OCI-LY3 (cell line): ENCODE data around the gene P2RX2.

Experiments
- H2AFZ ChIP-seq: fragments of 200-600, 300-600 bp; shearing (Covaris generic); 2 replicates; pipeline ENCODE4 v1.6.0; 2014; ENCODE audit warnings: antibody characterized with exemption, low read depth, low read length
- H3K27ac ChIP-seq: fragments of 200-600, 300-600 bp; sonication (generic); 2 replicates; pipeline ENCODE4 v1.5.1; 2014; ENCODE audit warnings: mild to moderate bottlenecking, low read length, moderate library complexity, mixed read lengths
- H3K27me3 ChIP-seq: fragments of 200-600, 300-600 bp; sonication (generic); 2 replicates; pipeline ENCODE4 v1.6.1; 2014; ENCODE audit warnings: low read depth, low read length, mixed read lengths
- H3K36me3 ChIP-seq: fragments of 200-600, 300-600 bp; sonication (generic); replicated peaks from 2 replicates; pipeline ENCODE3; 2014; ENCODE audit warnings: low read depth, low read length, mixed read lengths
- H3K4me1 ChIP-seq: fragments of 300-600, 200-600 bp; sonication (generic); 2 replicates; pipeline ENCODE4 v1.6.1; 2014; ENCODE audit warnings: low read length, mixed read lengths
- H3K4me2 ChIP-seq: fragments of 200-600, 300-600 bp; sonication (generic); 2 replicates; pipeline ENCODE4 v1.6.1; 2014; ENCODE audit warnings: low read length, mixed read lengths
- H3K4me3 ChIP-seq: fragments of 300-600, 200-600 bp; sonication (generic); 2 replicates; pipeline ENCODE4 v1.5.1; 2014; ENCODE audit warnings: antibody characterized with exemption, mild to moderate bottlenecking, low read length, moderate library complexity
- H3K79me2 ChIP-seq: fragments of 300-600, 200-600 bp; shearing (Covaris generic); 2 replicates; pipeline ENCODE4 v1.6.1; 2014; ENCODE audit warnings: mild to moderate bottlenecking, low read length, mixed read lengths
- H3K9ac ChIP-seq: fragments of 300-600, 200-600 bp; shearing (Covaris generic); 2 replicates; pipeline ENCODE4 v1.6.0; 2014; ENCODE audit warnings: mild to moderate bottlenecking, low read length, moderate library complexity
- H3K9me3 ChIP-seq: fragments of 200-600, 300-600 bp; shearing (Covaris generic); 2 replicates; pipeline ENCODE4 v1.6.1; 2014; ENCODE audit warnings: low read length, mixed read lengths; ENCODE audit not compliant: insufficient read depth
- H4K20me1 ChIP-seq: fragments of 200-600, 300-600 bp; sonication (generic); 2 replicates; pipeline ENCODE4 v1.6.1; 2016; ENCODE audit warnings: low read length, mixed read lengths; ENCODE audit not compliant: insufficient read depth
- CTCF ChIP-seq: fragments of 200-600, 300-600 bp; sonication (generic); IDR thresholded peaks from 2 replicates; pipeline ENCODE4 v1.5.1; 2014; ENCODE audit warnings: antibody characterized with exemption, low read length, low read depth
- EZH2phosphoT487 ChIP-seq: fragments of 200-600 bp; shearing (Covaris generic); IDR thresholded peaks from 2 replicates; pipeline ENCODE4 v1.6.1; 2018; ENCODE audit warnings: antibody characterized with exemption, mixed run types, low read depth

Gene P2RX2

GRCh38 chr12:132603240-132604150 lies 15.1 kb upstream of the P2RX2 start:
- Histone ChIP-seq H4K20me1 (no peaks in the 10 kb centered on the region), H3K9me3 (no peaks in the 10 kb centered on the region), H3K79me2 (no peaks in the 10 kb centered on the region), H3K4me3 (no peak overlapping the region), H3K27me3 (no peaks in the 10 kb centered on the region), H2AFZ (no peak overlapping the region), H3K4me2 (no peak overlapping the region), H3K4me1 (no peaks in the 10 kb centered on the region), H3K36me3 (no peaks in the 10 kb centered on the region), H3K27ac (no peak overlapping the region), H3K9ac (no peak overlapping the region)
- TF ChIP-seq EZH2phosphoT487 (no peak), CTCF (no peak)

GRCh38 chr12:132604151-132604618 lies 14.4 kb upstream of the P2RX2 start:
- Histone ChIP-seq H3K9me3 (no peaks in the 10 kb centered on the region), H3K4me3 (no peak overlapping the region), H3K9ac (no peak overlapping the region), H3K27ac (no peak overlapping the region), H3K27me3 (no peaks in the 10 kb centered on the region), H4K20me1 (no peaks in the 10 kb centered on the region), H3K4me2 (no peak overlapping the region), H3K36me3 (no peaks in the 10 kb centered on the region), H3K79me2 (no peaks in the 10 kb centered on the region), H3K4me1 (no peaks in the 10 kb centered on the region), H2AFZ (no peak overlapping the region)
- TF ChIP-seq EZH2phosphoT487 (no peak), CTCF (no peak)

- no peaks in the 10 kb centered on the region for H3K27me3 ChIP-seq
- no peak for TF ChIP-seq EZH2phosphoT487
- no peak for TF ChIP-seq CTCF
Observed at GRCh38 chr12:132604668-132605441, 13.7 kb upstream of the P2RX2 start.

GRCh38 chr12:132605892-132606291 lies 12.7 kb upstream of the P2RX2 start:
- TF ChIP-seq EZH2phosphoT487 (no peak), CTCF (no peak)
- Histone ChIP-seq H3K79me2 (no peaks in the 10 kb centered on the region), H3K4me2 (no peak overlapping the region), H4K20me1 (no peaks in the 10 kb centered on the region), H3K4me1 (no peaks in the 10 kb centered on the region), H3K27me3 (no peaks in the 10 kb centered on the region), H3K27ac (no peak overlapping the region), H3K4me3 (no peak overlapping the region), H3K36me3 (no peaks in the 10 kb centered on the region), H3K9me3 (no peaks in the 10 kb centered on the region), H3K9ac (no peak overlapping the region), H2AFZ (no peak overlapping the region)

More at GRCh38 chr12:132604668-132605441, 13.7 kb upstream of the P2RX2 start:
- H3K36me3 ChIP-seq: no peaks in the 10 kb centered on the region
- no peak overlapping the region for H3K4me2 ChIP-seq
- no peaks in the 10 kb centered on the region for H3K4me1 ChIP-seq
- no peaks in the 10 kb centered on the region for H3K79me2 ChIP-seq
- no peak overlapping the region for H3K9ac ChIP-seq
- no peak overlapping the region for H2AFZ ChIP-seq
- H3K4me3 ChIP-seq: no peak overlapping the region
- no peak overlapping the region for H3K27ac ChIP-seq
- H4K20me1 ChIP-seq: no peaks in the 10 kb centered on the region
- no peaks in the 10 kb centered on the region for H3K9me3 ChIP-seq
